GM23248 (cell line): ENCODE results near the gene SERPINB4. TPM values are rescaled to one million over a fixed set of nuclear protein-coding genes. Genes with fewer than 3 reads are reported as not detected.

Experiments used
- DNase-seq: peaks from one replicate; pipeline ENCODE4 v3.0.0-alpha.2; 2015
- H2AFZ ChIP-seq: fragments of 200-600 bp; sonication (generic); 2 replicates; pipeline ENCODE4 v1.6.1; 2016; ENCODE audit warnings: antibody characterized with exemption
- H3F3A ChIP-seq: fragments of 200-600 bp; sonication (generic); 2 replicates; pipeline ENCODE4 v1.6.1; 2016; ENCODE audit warnings: mild to moderate bottlenecking, antibody characterized with exemption, mixed run types; ENCODE audit not compliant: insufficient read depth
- H3K27ac ChIP-seq: fragments of 200-600 bp; sonication (generic); 2 replicates; pipeline ENCODE4 v1.5.1; 2016; ENCODE audit warnings: mild to moderate bottlenecking
- H3K27me3 ChIP-seq: fragments of 200-600 bp; sonication (generic); replicated peaks from 2 replicates; pipeline ENCODE4 v1.6.1; 2016; ENCODE audit warnings: mild to moderate bottlenecking; ENCODE audit not compliant: insufficient read depth
- H3K36me3 ChIP-seq: fragments of 200-600 bp; sonication (generic); 2 replicates; pipeline ENCODE4 v1.6.1; 2016; ENCODE audit warnings: low read depth, mild to moderate bottlenecking
- H3K4me1 ChIP-seq: fragments of 200-600 bp; sonication (generic); 2 replicates; pipeline ENCODE4 v1.6.1; 2016; ENCODE audit warnings: mild to moderate bottlenecking; ENCODE audit not compliant: insufficient read depth
- H3K4me2 ChIP-seq: fragments of 200-600 bp; sonication (generic); one replicate; pipeline ENCODE4 v1.6.1; 2016; ENCODE audit warnings: mild to moderate bottlenecking; ENCODE audit not compliant: unreplicated experiment
- H3K4me3 ChIP-seq: fragments of 200-600 bp; sonication (generic); 2 replicates; pipeline ENCODE4 v1.5.1; 2016; ENCODE audit warnings: mild to moderate bottlenecking
- H3K79me2 ChIP-seq: fragments of 200-600 bp; sonication (generic); 2 replicates; pipeline ENCODE4 v1.6.1; 2016; ENCODE audit warnings: mild to moderate bottlenecking; ENCODE audit not compliant: insufficient read depth
- H3K9ac ChIP-seq: fragments of 200-600 bp; sonication (generic); 2 replicates; pipeline ENCODE4 v1.6.1; 2016; ENCODE audit warnings: mild to moderate bottlenecking
- H3K9me2 ChIP-seq: fragments of 200-600 bp; sonication (generic); 2 replicates; pipeline ENCODE4 v1.6.1; 2016; ENCODE audit warnings: mixed run types, mild to moderate bottlenecking, moderate library complexity; ENCODE audit not compliant: insufficient read depth
- H3K9me3 ChIP-seq: fragments of 200-600 bp; sonication (generic); one replicate; pipeline ENCODE4 v1.6.1; 2017; ENCODE audit warnings: low read depth
- H4K20me1 ChIP-seq: fragments of 200-600 bp; sonication (generic); 2 replicates; pipeline ENCODE4 v1.6.0; 2016; ENCODE audit not compliant: insufficient read depth
- EZH2 ChIP-seq: fragments of 200-600 bp; sonication (generic); IDR thresholded peaks from 2 replicates; pipeline ENCODE4 v1.6.1; 2018; ENCODE audit warnings: antibody characterized with exemption, mild to moderate bottlenecking; ENCODE audit not compliant: insufficient read depth, poor library complexity, severe bottlenecking
- EZH2phosphoT487 ChIP-seq: fragments of 200-600 bp; sonication (generic); IDR thresholded peaks from 2 replicates; pipeline ENCODE4 v1.6.1; 2018; ENCODE audit warnings: antibody characterized with exemption, moderate library complexity, mild to moderate bottlenecking, low read depth; ENCODE audit not compliant: insufficient read depth
- WGBS, 2 experiments: methylation state at CpG; one replicate each; pipeline ENCODE4 v1.1.6; 2015 to 2017; ENCODE audit warnings: low lambda C conversion rate in 2 of 2, low coverage in 1 of 2; ENCODE audit errors: missing lambda C conversion rate in 2 of 2; 5-methylcytosine and 5-hydroxymethylcytosine counted together
- in situ Hi-C: fragments of 300-500 bp; cut with MboI; formaldehyde crosslinking; loops from 2 replicates; pipeline ENCODE4 v1.15.0; 2020
- polyA plus RNA-seq: library from polyadenylated mRNA; unstranded; fragments of >200 nt; fragmentation: Nextera tagmentation; extraction: Ambion mirVana; gene quantifications from 2 replicates; pipeline ENCODE4 v1.2.1, GENCODE V29; 2016
- total RNA-seq: library from RNA; depleted of rRNA; stranded (reverse); fragments of >200 nt; shearing (Covaris generic); gene quantifications from 2 replicates; pipeline ENCODE4 v1.2.3, GENCODE V29; 2014

SERPINB4 gene
- total and polyA plus RNA-seq, 2 experiments from 2014 or later: not detected

- TF ChIP-seq EZH2: no peak
- no peak for TF ChIP-seq EZH2phosphoT487
- Histone ChIP-seq H3F3A (peaks cover 11% of the 10 kb centered on the region; the same call in 1 of the 2 replicates), H3K4me2 (peak overlapping the region; percentile 51), H3K27me3 (no peaks in the 10 kb centered on the region), H3K9ac (no peak overlapping the region), H3K4me1 (peaks cover 25% of the 10 kb centered on the region), H2AFZ (no peak overlapping the region), H3K9me3 (no peaks in the 10 kb centered on the region), H3K4me3 (no peak overlapping the region), H4K20me1 (no peaks in the 10 kb centered on the region), H3K36me3 (no peaks in the 10 kb centered on the region), H3K27ac (no peak overlapping the region), H3K79me2 (no peaks in the 10 kb centered on the region), H3K9me2 (no peaks in the 10 kb centered on the region)
- in situ Hi-C loops: loop anchor here (25.0 kb wide), 2 partner anchors 145 to 245 kb away; no protein-coding TSS in a partner anchor
- 29 to 44% methylated on average over 1 of the region's 1 CpG for WGBS, 2 experiments
- DNase-seq: no peak
Observed at GRCh38 chr18:63592471-63592870, 51.6 kb downstream of the SERPINB4 start.

DNA sequence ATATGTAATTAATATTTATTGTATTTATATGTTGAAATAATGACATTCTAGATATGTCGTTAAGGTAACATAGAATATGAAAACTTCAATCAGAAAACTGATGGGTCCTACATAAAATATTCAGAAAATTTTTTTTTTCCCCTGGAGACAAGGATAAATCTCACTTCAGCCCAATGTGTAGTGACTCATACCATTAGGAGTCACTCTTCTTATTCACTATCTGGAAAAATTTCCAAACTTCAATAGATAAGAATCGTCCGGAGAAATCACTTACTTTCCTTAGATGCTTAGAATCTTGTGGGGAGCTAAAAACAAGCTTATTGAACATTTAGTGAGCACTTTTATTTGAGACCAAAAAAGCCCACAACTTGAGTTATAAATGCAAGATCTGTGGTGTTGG lies 52.3 kb downstream of the SERPINB4 start:
- no peak for TF ChIP-seq EZH2
- no peak for TF ChIP-seq EZH2phosphoT487
- Histone ChIP-seq H3K9me3 (no peaks in the 10 kb centered on the region), H3K27ac (no peak overlapping the region), H3K36me3 (no peaks in the 10 kb centered on the region), H3K27me3 (no peaks in the 10 kb centered on the region), H3K9me2 (no peaks in the 10 kb centered on the region), H4K20me1 (no peaks in the 10 kb centered on the region), H3F3A (peaks cover 11% of the 10 kb centered on the region; the same call in 1 of the 2 replicates), H2AFZ (no peak overlapping the region), H3K4me2 (peak overlapping the region; percentile 51), H3K9ac (no peak overlapping the region), H3K4me3 (no peak overlapping the region), H3K4me1 (peaks cover 25% of the 10 kb centered on the region), H3K79me2 (no peaks in the 10 kb centered on the region)
- DNase-seq: peak; percentile 69
- WGBS, 2 experiments: 27 to 28% methylated on average over 3 of the region's 3 CpGs
- in situ Hi-C loops: loop anchor here (25.0 kb wide), 2 partner anchors 146 to 246 kb away; no protein-coding TSS in a partner anchor

- peaks cover 25% of the 10 kb centered on the region for H3K4me1 ChIP-seq
- no peak for TF ChIP-seq EZH2
- no peak for TF ChIP-seq EZH2phosphoT487
- in situ Hi-C loops: loop anchor here (25.0 kb wide), 2 partner anchors 146 to 246 kb away; no protein-coding TSS in a partner anchor
- no peak overlapping the region for H3K4me3 ChIP-seq
- no peak for DNase-seq
- H3K9me2 ChIP-seq: no peaks in the 10 kb centered on the region
- no peaks in the 10 kb centered on the region for H3K36me3 ChIP-seq
- peaks cover 11% of the 10 kb centered on the region; the same call in 1 of the 2 replicates for H3F3A ChIP-seq
- no peak overlapping the region for H3K9ac ChIP-seq
- no peaks in the 10 kb centered on the region for H3K9me3 ChIP-seq
- no peaks in the 10 kb centered on the region for H3K27me3 ChIP-seq
- 86 to 89% methylated on average over 3 of the region's 3 CpGs for WGBS, 2 experiments
- no peak overlapping the region for H2AFZ ChIP-seq
- no peak overlapping the region for H3K27ac ChIP-seq
- H3K79me2 ChIP-seq: no peaks in the 10 kb centered on the region
- no peaks in the 10 kb centered on the region for H4K20me1 ChIP-seq
- H3K4me2 ChIP-seq: peak overlapping the region; percentile 51
Observed at GRCh38 chr18:63590966-63591695, 52.9 kb downstream of the SERPINB4 start.

DNA sequence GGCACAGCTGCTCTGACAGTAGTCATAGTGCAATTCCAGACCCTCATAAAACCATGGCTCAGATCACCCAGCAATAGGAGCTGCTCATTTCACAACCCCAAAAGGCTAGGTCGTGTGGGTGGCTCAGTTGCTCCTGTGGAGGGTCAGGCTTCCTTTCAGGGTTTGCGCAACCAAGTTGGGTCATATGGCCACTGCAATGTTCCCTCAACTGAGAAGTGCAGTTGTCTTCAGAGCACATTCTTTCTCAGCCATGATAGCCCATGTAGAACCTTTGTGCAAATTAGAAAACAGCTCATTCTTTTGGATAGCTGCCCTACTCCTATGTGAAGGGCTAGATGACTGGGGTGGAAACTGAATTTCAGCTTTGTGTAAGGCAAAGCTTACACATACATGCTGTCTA lies 53.7 kb downstream of the SERPINB4 start:
- TF ChIP-seq EZH2: no peak
- no peak for TF ChIP-seq EZH2phosphoT487
- no peaks in the 10 kb centered on the region for H3K36me3 ChIP-seq
- H3K4me1 ChIP-seq: peaks cover 25% of the 10 kb centered on the region
- H3K27ac ChIP-seq: no peak overlapping the region
- no peak overlapping the region for H3K4me2 ChIP-seq
- H3K9me2 ChIP-seq: no peaks in the 10 kb centered on the region
- H3K9me3 ChIP-seq: no peaks in the 10 kb centered on the region
- H3K79me2 ChIP-seq: no peaks in the 10 kb centered on the region
- H3K9ac ChIP-seq: no peak overlapping the region
- H3F3A ChIP-seq: peaks cover 11% of the 10 kb centered on the region; the same call in 1 of the 2 replicates
- peak; percentile 67 for DNase-seq
- H3K4me3 ChIP-seq: no peak overlapping the region
- WGBS, 2 experiments: 50 to 56% methylated on average over 2 of the region's 2 CpGs
- H3K27me3 ChIP-seq: no peaks in the 10 kb centered on the region
- in situ Hi-C loops: loop anchor here (25.0 kb wide), 2 partner anchors 147 to 247 kb away; no protein-coding TSS in a partner anchor
- no peak overlapping the region for H2AFZ ChIP-seq
- no peaks in the 10 kb centered on the region for H4K20me1 ChIP-seq
